GM19324 (cell line): ENCODE results near the gene KCNIP1.

Source experiments
- ATAC-seq: cut with Tn5 transposase; IDR thresholded peaks from one replicate; pipeline ENCODE4 v1.9.1; 2021; ENCODE audit warnings: mild to moderate bottlenecking, moderate library complexity; ENCODE audit not compliant: unreplicated experiment, low FRiP score

Gene KCNIP1

GRCh38 chr5:170638051-170638450, 134.2 kb downstream of the KCNIP1 start:
- no peak for ATAC-seq

GRCh38 chr5:170638454-170639220, 134.8 kb downstream of the KCNIP1 start:
- ATAC-seq = no peak

GRCh38 chr5:170639221-170639925, 135.6 kb downstream of the KCNIP1 start:
- no peak for ATAC-seq

- ATAC-seq = no peak
These were observed 137.1 kb downstream of the KCNIP1 start for GRCh38 chr5:170640731-170641588.

- no peak for ATAC-seq
These were observed 137.8 kb downstream of the KCNIP1 start for GRCh38 chr5:170641589-170642031.

- no peak for ATAC-seq
These were observed 138.4 kb downstream of the KCNIP1 start for GRCh38 chr5:170642066-170642735.

GRCh38 chr5:170642776-170643436, 139.1 kb downstream of the KCNIP1 start:
- no peak for ATAC-seq

- ATAC-seq = no peak
These were observed 139.8 kb downstream of the KCNIP1 start for GRCh38 chr5:170643591-170643990.

GRCh38 chr5:170644501-170644900, 140.7 kb downstream of the KCNIP1 start:
- no peak for ATAC-seq

GRCh38 chr5:170648541-170648940, 144.7 kb downstream of the KCNIP1 start:
- no peak for ATAC-seq

GRCh38 chr5:170650850-170651249, 147.0 kb downstream of the KCNIP1 start:
- ATAC-seq = no peak

GRCh38 chr5:170651604-170652277, 147.9 kb downstream of the KCNIP1 start:
- ATAC-seq = no peak

- ATAC-seq = no peak
These were observed 151.7 kb downstream of the KCNIP1 start for GRCh38 chr5:170655476-170655875.

- no peak for ATAC-seq
These were observed 152.1 kb downstream of the KCNIP1 start for GRCh38 chr5:170655920-170656319.

- no peak for ATAC-seq
These were observed 152.5 kb downstream of the KCNIP1 start for GRCh38 chr5:170656346-170656745.

GRCh38 chr5:170660531-170660930, 156.7 kb downstream of the KCNIP1 start:
- ATAC-seq = no peak

GRCh38 chr5:170662966-170663365, 159.1 kb downstream of the KCNIP1 start:
- no peak for ATAC-seq

GRCh38 chr5:170678811-170679210, 175.0 kb downstream of the KCNIP1 start:
- ATAC-seq = no peak

GRCh38 chr5:170681013-170681433, 177.2 kb downstream of the KCNIP1 start:
- ATAC-seq = no peak
